ENCODE measurements around the gene CLPTM1L.
A peak's percentile ranks its signal among the peaks of the same experiment; 100 is the strongest.

The CLPTM1L gene

GRCh38 chr5:1380910-1381309, 36.0 kb upstream of the CLPTM1L start:
- H3K4me3 ChIP-seq (ENCODE audit: low read depth, low read length) = no peak overlapping the region
- no peak for TF ChIP-seq CTCF (IDR thresholded peaks at IDR 0.05; ENCODE audit: low read depth, low read length, missing control alignments)
- no peak for DNase-seq (ENCODE audit: low read depth)

- peak; percentile 57 for TF ChIP-seq CTCF (IDR thresholded peaks at IDR 0.05; ENCODE audit: low read depth, low read length, missing control alignments)
- no peak overlapping the region for H3K4me3 ChIP-seq (ENCODE audit: low read depth, low read length)
- DNase-seq (ENCODE audit: low read depth) = no peak
Observed at GRCh38 chr5:1380011-1380817, 35.3 kb upstream of the CLPTM1L start.

- no peak for DNase-seq (ENCODE audit: low read depth)
- TF ChIP-seq CTCF (IDR thresholded peaks at IDR 0.05; ENCODE audit: low read depth, low read length, missing control alignments) = no peak
- no peak overlapping the region for H3K4me3 ChIP-seq (ENCODE audit: low read depth, low read length)
Observed at GRCh38 chr5:1378866-1379659, 34.2 kb upstream of the CLPTM1L start.

- DNase-seq (ENCODE audit: low read depth) = no peak
- no peak for TF ChIP-seq CTCF (IDR thresholded peaks at IDR 0.05; ENCODE audit: low read depth, low read length, missing control alignments)
- H3K4me3 ChIP-seq (ENCODE audit: low read depth, low read length) = no peak overlapping the region
Observed at GRCh38 chr5:1378096-1378495, 33.2 kb upstream of the CLPTM1L start.

GRCh38 chr5:1376981-1377380, 32.1 kb upstream of the CLPTM1L start:
- TF ChIP-seq CTCF (IDR thresholded peaks at IDR 0.05; ENCODE audit: low read depth, low read length, missing control alignments) = no peak
- no peak overlapping the region for H3K4me3 ChIP-seq (ENCODE audit: low read depth, low read length)
- no peak for DNase-seq (ENCODE audit: low read depth)

- no peak for DNase-seq (ENCODE audit: low read depth)
- H3K4me3 ChIP-seq (ENCODE audit: low read depth, low read length) = no peak overlapping the region
- TF ChIP-seq CTCF (IDR thresholded peaks at IDR 0.05; ENCODE audit: low read depth, low read length, missing control alignments) = no peak
Observed at GRCh38 chr5:1375871-1376810, 31.2 kb upstream of the CLPTM1L start.

Measured in GM12864 (cell line).